GM19240 (cell line): ENCODE measurements around the gene POLDIP2.

ENCODE experiments used
- DNase-seq: peaks from one replicate; pipeline ENCODE4 v3.0.0; 2011; ENCODE audit warnings: low spot score; ENCODE audit not compliant: insufficient read length

Gene POLDIP2

GRCh38 chr17:28390141-28390540 lies 32.8 kb upstream of the POLDIP2 start:
- no peak for DNase-seq

GRCh38 chr17:28388106-28388505 lies 30.8 kb upstream of the POLDIP2 start:
- no peak for DNase-seq

GRCh38 chr17:28386391-28386790 lies 29.1 kb upstream of the POLDIP2 start:
- no peak for DNase-seq

GRCh38 chr17:28385406-28385805 lies 28.1 kb upstream of the POLDIP2 start:
- no peak for DNase-seq

GRCh38 chr17:28385037-28385400 lies 27.7 kb upstream of the POLDIP2 start:
- no peak for DNase-seq

GRCh38 chr17:28384281-28385036 lies 27.1 kb upstream of the POLDIP2 start:
- peak; percentile 47 for DNase-seq

GRCh38 chr17:28381141-28381825 lies 24.0 kb upstream of the POLDIP2 start:
- no peak for DNase-seq

- DNase-seq: no peak
These were observed 22.8 kb upstream of the POLDIP2 start for GRCh38 chr17:28379814-28380801.

GRCh38 chr17:28372945-28373274 lies 15.6 kb upstream of the POLDIP2 start:
- DNase-seq: no peak

- peak; percentile 24 for DNase-seq
These were observed 15.0 kb upstream of the POLDIP2 start for GRCh38 chr17:28372203-28372944.

GRCh38 chr17:28371245-28372202 lies 14.2 kb upstream of the POLDIP2 start, which contains the start of gene SARM1:
SARM1 (plus strand) TSS chr17:28371694; CDS start chr17:28372033, 339 bp downstream.
- DNase-seq: peak; percentile 94

GRCh38 chr17:28370744-28371103 lies 13.4 kb upstream of the POLDIP2 start:
- no peak for DNase-seq

- DNase-seq: no peak
These were observed 12.9 kb upstream of the POLDIP2 start, which contains the start of gene VTN for GRCh38 chr17:28370035-28370743. VTN (minus strand) TSS chr17:28370307; CDS start chr17:28370203, 104 bp downstream.

GRCh38 chr17:28369684-28370034 lies 12.3 kb upstream of the POLDIP2 start:
- DNase-seq: no peak

GRCh38 chr17:28368915-28369683 lies 11.8 kb upstream of the POLDIP2 start:
- no peak for DNase-seq

- DNase-seq: no peak
These were observed 11.0 kb upstream of the POLDIP2 start for GRCh38 chr17:28368306-28368831.

- no peak for DNase-seq
These were observed 10.4 kb upstream of the POLDIP2 start for GRCh38 chr17:28367641-28368305.

- no peak for DNase-seq
These were observed 9.3 kb upstream of the POLDIP2 start for GRCh38 chr17:28366605-28367004.
